Fibroblast of lung (primary cell): ENCODE results near the gene SENP3. TPM values are rescaled to one million over a fixed set of nuclear protein-coding genes. Genes with fewer than 3 reads are reported as not detected.

Source experiments
- DNase-seq, 2 donors: peaks; one replicate each; pipeline versions ENCODE4 v3.0.0 to v3.0.0-alpha.2; 2010; ENCODE audit warnings: low read depth in 2 of 2
- H2AFZ ChIP-seq: 2 replicates; pipeline ENCODE4 v1.5.1; 2012; ENCODE audit warnings: low read length, control low read depth, inconsistent platforms
- H3K27ac ChIP-seq: 2 replicates; pipeline ENCODE4 v1.5.1; 2011; ENCODE audit warnings: low read length, control low read depth; ENCODE audit not compliant: insufficient read depth
- H3K27me3 ChIP-seq: 2 replicates; pipeline ENCODE4 v1.5.1; 2011; ENCODE audit warnings: mild to moderate bottlenecking, low read length; ENCODE audit not compliant: control insufficient read depth, insufficient read depth
- H3K36me3 ChIP-seq: 2 replicates; pipeline ENCODE4 v1.5.1; 2011; ENCODE audit warnings: low read length; ENCODE audit not compliant: control insufficient read depth, insufficient read depth
- H3K4me1 ChIP-seq: 2 replicates; pipeline ENCODE4 v1.5.1; 2011; ENCODE audit warnings: low read length; ENCODE audit not compliant: control insufficient read depth, insufficient read depth; ENCODE audit errors: extremely low read depth
- H3K4me2 ChIP-seq: 2 replicates; pipeline ENCODE4 v1.5.1; 2011; ENCODE audit warnings: low read length, control low read depth; ENCODE audit not compliant: insufficient read depth; ENCODE audit errors: extremely low read depth
- H3K4me3 ChIP-seq, 4 experiments: fragments of 200-600 bp in 1 of 4; sonication (generic) in 1 of 4; replicated peaks in 1 of 4; 2 replicates each; pipeline ENCODE4 v1.5.1; 2011 to 2016; ENCODE audit warnings: low read length in 4 of 4, low read depth in 3 of 4, mild to moderate bottlenecking in 3 of 4, control low read depth in 2 of 4, inconsistent platforms in 1 of 4, mixed read lengths in 1 of 4; ENCODE audit not compliant: insufficient read depth in 1 of 4; ENCODE audit errors: control extremely low read depth in 1 of 4
- H3K79me2 ChIP-seq: 2 replicates; pipeline ENCODE4 v1.5.1; 2012; ENCODE audit warnings: mild to moderate bottlenecking, low read length, inconsistent platforms; ENCODE audit not compliant: control insufficient read depth, insufficient read depth
- H3K9ac ChIP-seq: 2 replicates; pipeline ENCODE4 v1.5.1; 2011; ENCODE audit warnings: mild to moderate bottlenecking, low read length, control low read depth; ENCODE audit not compliant: insufficient read depth
- H3K9me3 ChIP-seq: 2 replicates; pipeline ENCODE4 v1.5.1; 2012; ENCODE audit warnings: low read depth, low read length; ENCODE audit not compliant: control insufficient read depth, insufficient read depth
- H4K20me1 ChIP-seq: 2 replicates; pipeline ENCODE4 v1.5.1; 2011; ENCODE audit warnings: low read length; ENCODE audit not compliant: control insufficient read depth, insufficient read depth; ENCODE audit errors: extremely low read depth
- CTCF ChIP-seq, 2 donors: IDR thresholded peaks in 1 of 2; conservative IDR thresholded peaks in 1 of 2; 1 replicate in 1 of 2; 2 replicates in 1 of 2; pipeline ENCODE4 v1.5.1; 2011 to 2012; ENCODE audit warnings: low read length in 2 of 2, control low read depth in 1 of 2, inconsistent platforms in 1 of 2, low read depth in 1 of 2, mild to moderate bottlenecking in 1 of 2
- EZH2 ChIP-seq: IDR thresholded peaks from 2 replicates; pipeline ENCODE4 v1.5.1; 2012; ENCODE audit warnings: low read length, control low read depth, mild to moderate bottlenecking; ENCODE audit errors: missing control alignments
- polyA plus RNA-seq, 2 donors: library from polyadenylated mRNA; depleted of rRNA in 1 of 2; stranded (reverse) in 1 of 2; unstranded in 1 of 2; fragments of >200 nt; gene quantifications; 2 replicates each; pipeline ENCODE4 v1.2.1, GENCODE V29; 2011 to 2012; ENCODE audit warnings: missing spikeins in 1 of 2
- total RNA-seq: library from RNA; depleted of rRNA; stranded (reverse); fragments of >200 nt; gene quantifications from 2 replicates; pipeline ENCODE4 v1.2.1, GENCODE V29; 2014

The SENP3 gene
- total and polyA plus RNA-seq, 2 donors (not counting 1 experiment from before 2014, with no cell fraction given) = 66.2 to 67.6 TPM

GRCh38 chr17:7548585-7549400 lies 12.9 kb upstream of the SENP3 start, which contains the start of gene TNFSF12:
Gene TNFSF12, plus strand, starts transcription at chr17:7549058. Its CDS starts 96 bp downstream, at chr17:7549154.
- Histone ChIP-seq H3K9me3 (no peaks in the 10 kb centered on the region), H3K4me1 (peaks cover 4% of the 10 kb centered on the region), H3K79me2 (no peaks in the 10 kb centered on the region), H2AFZ (peak within 1 kb of the TSS; percentile 87), H3K9ac (peak within 1 kb of the TSS; percentile 66), H4K20me1 (no peaks in the 10 kb centered on the region), H3K27ac (no peak within 1 kb of the TSS), H3K36me3 (no peaks in the 10 kb centered on the region), H3K27me3 (no peaks in the 10 kb centered on the region), H3K4me3 (peak within 1 kb of the TSS; percentile 51 to 73 (median 60)), H3K4me2 (peak within 1 kb of the TSS; percentile 95)
- DNase-seq = peak; percentile 25 to 38
- TF ChIP-seq CTCF (conservative IDR thresholded peaks at IDR 0.05 in 1 of 2, IDR thresholded peaks at IDR 0.05 in 1 of 2; ENCODE audit: low read depth in 1 of 2, low read length in 2 of 2) = peak; percentile 14
- no peak for TF ChIP-seq EZH2

GRCh38 chr17:7549401-7550055 lies 12.2 kb upstream of the SENP3 start:
- H3K4me2 ChIP-seq = peak overlapping the region; percentile 95
- H4K20me1 ChIP-seq = no peaks in the 10 kb centered on the region
- H3K9ac ChIP-seq = peak overlapping the region; percentile 66
- H3K36me3 ChIP-seq = no peaks in the 10 kb centered on the region
- H3K27ac ChIP-seq = no peak overlapping the region
- peaks cover 4% of the 10 kb centered on the region for H3K4me1 ChIP-seq
- no peaks in the 10 kb centered on the region for H3K27me3 ChIP-seq
- H2AFZ ChIP-seq = peak overlapping the region; percentile 84
- no peaks in the 10 kb centered on the region for H3K79me2 ChIP-seq
- H3K9me3 ChIP-seq = no peaks in the 10 kb centered on the region
- DNase-seq = peak in 1 of 2 donors; percentile 10
- TF ChIP-seq CTCF (conservative IDR thresholded peaks at IDR 0.05 in 1 of 2, IDR thresholded peaks at IDR 0.05 in 1 of 2; ENCODE audit: low read depth in 1 of 2, low read length in 2 of 2) = peak in 1 of 2 donors; percentile 1
- no peak for TF ChIP-seq EZH2
- peak overlapping the region; percentile 51 to 73 (median 54) for H3K4me3 ChIP-seq

- Histone ChIP-seq H4K20me1 (no peaks in the 10 kb centered on the region), H2AFZ (no peak overlapping the region), H3K4me1 (peaks cover 4% of the 10 kb centered on the region), H3K9ac (no peak overlapping the region), H3K4me2 (no peak overlapping the region), H3K27ac (no peak overlapping the region), H3K27me3 (no peaks in the 10 kb centered on the region), H3K36me3 (no peaks in the 10 kb centered on the region), H3K9me3 (no peaks in the 10 kb centered on the region), H3K79me2 (no peaks in the 10 kb centered on the region), H3K4me3 (no peak overlapping the region)
- TF ChIP-seq EZH2 = no peak
- no peak for TF ChIP-seq CTCF (conservative IDR thresholded peaks at IDR 0.05 in 1 of 2, IDR thresholded peaks at IDR 0.05 in 1 of 2; ENCODE audit: low read depth in 1 of 2, low read length in 2 of 2)
- no peak for DNase-seq
These were observed 11.4 kb upstream of the SENP3 start for GRCh38 chr17:7550344-7550743.
